GM18505 (cell line): Measurements from ENCODE around the gene PLIN3.
"Not testable (repeated sequence)": the region's sequence is repeated elsewhere in the genome, so short reads cannot be mapped to it uniquely, and the experiment has no call there.

ENCODE experiments used
- ATAC-seq: cut with Tn5 transposase; IDR thresholded peaks from one replicate; pipeline ENCODE4 v1.9.1; 2021; ENCODE audit not compliant: unreplicated experiment
- POLR2A ChIP-seq: IDR thresholded peaks from 4 replicates; pipeline ENCODE4 v1.6.1; 2011; ENCODE audit warnings: borderline replicate concordance; ENCODE audit not compliant: insufficient read depth, insufficient read length; ENCODE audit errors: extremely low read depth

PLIN3 gene

DNA sequence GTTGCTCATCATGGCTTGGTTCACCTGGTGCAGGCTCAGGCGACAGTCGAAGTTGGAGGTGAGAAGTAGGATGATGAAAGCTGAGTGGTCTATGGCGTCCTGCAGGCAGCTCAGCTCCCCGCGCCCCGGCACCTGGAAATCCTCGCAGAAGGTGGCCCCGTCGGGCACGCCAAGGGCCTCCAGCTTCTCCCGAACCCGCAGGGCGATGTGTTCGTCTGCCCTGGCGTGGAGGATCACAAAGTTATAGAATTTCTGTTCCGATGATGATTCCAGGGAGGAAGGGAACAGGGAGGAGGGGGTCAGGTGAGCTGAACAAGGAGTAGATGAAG lies 50.6 kb downstream of the PLIN3 start:
- no peak for TF ChIP-seq POLR2A
- no peak for ATAC-seq

DNA sequence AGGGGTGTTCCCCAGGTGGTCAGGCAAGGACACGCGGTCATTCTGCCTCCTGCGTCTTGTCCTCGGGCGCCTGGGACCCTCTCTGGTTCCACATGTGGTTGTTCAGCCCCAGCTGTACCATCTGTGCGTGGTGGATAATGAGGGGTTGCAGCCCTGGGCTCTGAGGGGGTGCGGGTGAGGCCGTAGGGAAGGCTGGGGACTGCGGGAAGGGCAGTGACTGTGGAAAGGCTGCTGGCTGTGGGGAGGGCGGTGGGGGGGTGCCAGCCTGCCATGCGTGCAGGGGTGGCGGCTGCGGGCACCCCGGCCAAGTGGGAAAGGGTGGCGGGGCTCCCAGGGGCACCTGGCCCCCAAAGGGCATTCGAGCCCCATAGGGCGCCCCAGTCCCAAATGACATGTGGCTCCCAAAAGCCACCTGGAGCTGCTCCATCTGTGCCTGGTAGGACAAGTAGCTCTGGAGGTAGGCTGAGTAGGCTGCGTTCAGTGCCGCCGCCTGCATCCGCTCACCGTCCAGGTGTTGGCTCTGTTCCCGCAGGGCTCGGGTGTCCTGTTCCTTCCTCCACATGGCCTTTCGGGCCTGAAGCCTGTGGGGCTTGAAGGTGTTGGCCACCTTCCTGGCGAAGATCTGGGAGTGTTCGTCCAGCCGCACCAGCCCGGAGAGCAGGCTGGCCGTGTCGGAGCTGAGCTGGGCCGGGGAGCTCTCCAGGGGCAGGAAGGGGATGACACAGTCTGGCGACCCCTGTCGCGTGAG lies 51.1 kb downstream of the PLIN3 start:
- TF ChIP-seq POLR2A = no peak
- no peak for ATAC-seq

DNA sequence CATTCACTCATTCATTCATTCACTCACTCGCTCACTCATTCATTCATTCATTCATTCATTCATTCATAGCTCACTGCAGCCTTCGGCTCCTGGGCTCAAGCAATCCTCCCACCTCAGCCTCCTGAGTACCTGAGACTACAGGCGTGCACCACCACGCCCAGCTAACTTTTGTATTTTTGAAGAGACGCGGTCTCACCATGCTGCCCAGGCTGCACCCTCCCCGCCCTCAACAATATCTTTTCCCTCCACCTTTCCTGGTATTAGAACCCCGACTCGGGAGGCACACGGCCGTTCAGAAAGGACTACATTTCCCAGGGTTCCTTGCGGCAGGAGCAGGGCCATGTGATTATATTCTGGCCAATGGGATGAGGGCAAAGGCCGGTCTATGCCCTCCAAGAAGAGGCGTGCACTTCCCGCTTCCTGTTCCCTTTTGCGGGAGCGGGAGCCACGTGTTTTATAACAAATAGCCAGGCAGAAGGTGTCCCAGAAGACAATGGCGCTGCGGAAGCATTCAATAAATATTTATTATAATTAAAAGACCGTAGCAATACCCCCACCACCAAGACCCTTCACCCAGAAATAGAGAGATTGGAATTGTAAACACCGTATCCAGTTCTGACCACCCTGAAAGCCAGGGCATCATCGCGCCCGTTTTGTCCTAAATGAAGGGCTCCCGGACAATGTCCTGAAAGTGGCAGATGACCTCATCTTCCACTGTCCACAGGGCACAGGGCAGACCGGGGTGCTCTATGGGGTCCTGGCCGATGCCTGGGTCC lies 51.9 kb downstream of the PLIN3 start:
- no peak for TF ChIP-seq POLR2A
- ATAC-seq = no peak

DNA sequence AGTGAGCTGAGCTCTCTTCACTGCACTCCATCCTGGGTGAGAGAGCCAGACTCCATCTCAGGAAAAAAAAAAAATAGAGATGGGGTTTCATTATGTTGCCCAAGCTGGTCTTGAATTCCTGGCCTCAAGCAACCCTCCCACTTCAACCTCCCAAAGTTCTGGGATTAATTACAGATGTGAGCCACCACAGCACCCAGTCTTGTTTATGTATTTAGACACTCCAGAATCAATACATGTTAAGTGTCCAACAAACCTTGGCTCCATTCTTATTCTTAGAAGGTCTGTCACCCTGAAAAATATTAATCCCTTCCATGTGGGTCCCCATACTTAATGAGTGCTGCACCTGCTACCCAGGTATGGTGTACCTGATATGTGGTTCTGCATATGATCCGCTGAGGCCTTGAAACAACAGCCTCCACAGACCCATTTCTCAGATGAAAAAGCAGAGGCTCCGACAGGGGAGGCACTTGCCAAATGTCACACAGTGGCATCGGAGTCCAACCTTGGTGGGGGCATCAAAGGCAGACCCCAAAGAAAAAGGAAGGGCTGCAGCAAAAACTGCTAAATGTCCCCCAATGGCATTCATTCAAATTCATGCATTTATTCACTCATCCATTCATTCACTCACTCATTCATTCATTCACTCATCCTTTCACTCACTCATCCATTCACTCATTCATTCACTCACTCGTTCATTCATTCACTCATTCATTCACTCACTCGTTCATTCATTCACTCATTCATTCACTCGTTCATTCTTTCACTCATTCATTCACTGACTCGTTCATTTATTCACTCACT lies 52.6 kb downstream of the PLIN3 start:
- TF ChIP-seq POLR2A = no peak
- no peak for ATAC-seq

GRCh38 chr19:4811328-4812131 lies 55.9 kb downstream of the PLIN3 start:
- no peak for ATAC-seq
- no peak for TF ChIP-seq POLR2A

DNA sequence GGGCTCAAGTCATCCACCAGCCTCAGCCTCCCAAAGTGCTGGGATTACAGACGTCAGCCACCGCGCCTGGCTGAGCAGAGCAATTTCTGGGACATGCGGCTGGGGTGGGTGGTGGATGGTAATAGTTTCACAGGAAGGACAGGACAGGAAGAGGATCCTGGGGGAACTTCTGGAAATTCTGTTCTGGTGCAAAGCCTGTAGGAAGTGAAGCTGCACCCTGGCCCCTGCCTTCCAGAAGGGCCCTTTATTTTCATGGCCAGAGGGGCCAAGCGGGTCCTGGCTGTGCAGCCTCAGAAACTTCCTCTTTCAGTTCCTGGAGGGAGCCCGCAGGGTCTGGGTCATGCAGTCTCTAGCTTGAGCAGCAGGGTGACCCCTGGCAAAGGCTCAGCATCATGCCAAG lies 60.3 kb downstream of the PLIN3 start:
- no peak for ATAC-seq
- TF ChIP-seq POLR2A = no peak

GRCh38 chr19:4806384-4806783 lies 61.1 kb downstream of the PLIN3 start:
- no peak for TF ChIP-seq POLR2A
- ATAC-seq = no peak

DNA sequence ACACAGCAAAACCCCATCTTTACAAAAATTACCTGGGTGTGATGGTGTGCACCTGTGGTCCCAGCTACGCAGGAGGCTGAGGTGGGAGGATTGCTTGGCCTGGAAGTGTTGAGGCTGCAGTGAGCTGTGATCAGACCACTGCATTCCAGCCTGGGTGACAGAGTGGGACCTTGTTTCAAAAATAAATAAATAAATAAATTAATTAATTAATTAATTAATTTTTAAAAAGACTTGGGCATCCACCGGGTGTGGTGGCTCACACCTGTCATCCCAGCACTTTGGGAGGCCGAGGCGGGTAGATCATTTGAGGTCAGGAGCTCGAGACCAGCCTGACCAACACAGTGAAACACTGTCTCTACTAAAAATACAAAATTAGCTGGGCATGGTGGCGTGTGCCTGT lies 62.3 kb downstream of the PLIN3 start:
- not testable (repeated sequence) for ATAC-seq

DNA sequence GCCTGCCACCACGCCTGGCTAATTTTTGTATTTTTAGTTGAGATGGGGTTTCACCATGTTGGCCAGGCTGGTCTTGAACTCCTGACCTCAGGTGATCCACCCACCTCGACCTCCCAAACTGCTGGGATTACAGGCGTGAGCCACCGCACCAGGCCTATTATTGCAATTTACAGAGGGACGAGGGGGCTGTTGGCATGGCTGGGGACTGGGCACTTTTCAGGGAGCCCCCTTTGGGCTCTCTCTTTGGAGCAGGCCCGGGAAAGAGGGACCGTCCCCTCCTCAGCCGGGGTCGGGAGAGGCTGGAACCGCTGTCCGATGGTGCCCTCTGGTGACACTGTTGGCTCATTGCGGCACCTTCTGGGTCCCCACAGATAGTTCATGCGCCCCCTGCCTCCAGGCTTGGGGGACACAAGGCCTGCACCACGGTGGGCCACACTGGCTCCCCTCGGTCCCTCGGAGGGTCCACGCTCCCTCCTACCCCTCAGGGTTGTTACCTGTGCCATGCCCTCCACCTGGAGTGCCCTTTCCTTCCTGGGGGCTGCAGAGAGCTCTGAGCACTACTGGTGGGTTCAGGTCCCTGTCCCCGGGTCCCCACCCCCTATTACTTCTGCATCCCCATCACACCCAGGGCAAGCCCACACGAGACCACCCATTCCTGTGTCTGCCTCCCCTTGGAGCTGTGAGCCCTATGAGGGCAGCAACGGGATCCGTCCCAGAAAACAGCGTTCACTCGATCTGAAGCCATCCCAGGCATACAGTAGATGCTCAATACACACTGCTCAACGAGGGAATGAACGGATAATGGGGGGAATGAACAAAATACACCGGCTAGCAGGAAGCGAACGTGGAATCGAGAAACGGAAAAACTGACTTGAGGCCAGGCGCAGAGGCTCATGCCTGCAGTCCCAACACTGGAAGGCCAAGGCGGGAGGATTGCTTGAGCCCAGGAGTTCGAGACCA lies 63.5 kb downstream of the PLIN3 start:
- TF ChIP-seq POLR2A = no peak

DNA sequence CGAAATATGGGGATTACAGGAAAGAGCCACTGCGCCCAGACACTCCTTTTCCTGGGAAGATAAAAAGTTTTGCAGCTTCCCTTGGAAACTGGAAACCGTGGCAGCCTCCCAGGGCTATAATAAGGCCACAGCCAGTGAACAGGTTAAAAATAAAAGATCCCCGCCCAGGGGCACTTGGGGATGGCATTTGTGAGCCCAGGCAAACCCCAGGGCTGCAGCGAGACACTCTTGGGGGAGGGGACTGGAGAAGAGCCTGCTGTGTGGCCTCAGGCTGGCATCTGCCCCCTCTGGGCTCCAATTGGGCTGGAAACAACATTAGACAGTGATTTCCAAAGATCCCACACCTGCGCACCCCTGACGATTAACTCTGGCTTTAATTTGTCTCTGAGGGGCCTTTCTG lies 64.8 kb downstream of the PLIN3 start:
- ATAC-seq = no peak
- TF ChIP-seq POLR2A = no peak

More for the DNA sequence above, 63.5 kb downstream of the PLIN3 start:
- no peak for ATAC-seq

- no peak for ATAC-seq
These were observed 66.3 kb downstream of the PLIN3 start for GRCh38 chr19:4801085-4801619.

DNA sequence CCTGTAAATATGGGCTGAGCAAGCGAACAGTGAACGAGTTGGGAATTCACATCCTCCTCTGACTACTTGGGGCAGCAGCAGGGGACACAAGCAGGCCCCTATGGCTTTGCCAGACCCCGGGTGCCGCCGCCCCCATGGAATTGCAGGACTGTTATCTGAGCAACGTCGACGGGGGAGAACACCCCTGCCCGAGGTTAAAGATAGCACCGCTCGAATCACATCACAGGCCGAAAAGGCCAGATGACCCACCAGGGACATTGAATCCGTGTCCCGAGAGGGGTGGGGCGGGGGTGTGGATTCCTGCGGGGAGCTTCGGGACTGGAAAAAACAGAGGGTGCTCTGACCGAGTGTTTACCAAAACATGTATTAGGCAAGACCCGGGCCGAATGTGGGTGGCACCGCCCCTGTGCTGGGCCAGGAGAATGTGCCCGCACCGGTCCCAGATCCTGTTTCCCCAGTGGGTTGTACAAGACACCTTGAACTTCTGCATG lies 66.8 kb downstream of the PLIN3 start:
- TF ChIP-seq POLR2A = no peak
- ATAC-seq = no peak

More at GRCh38 chr19:4801085-4801619, 66.3 kb downstream of the PLIN3 start:
- TF ChIP-seq POLR2A = no peak
